ENCODE data around the gene MUC5B. TPM values are rescaled to one million over a fixed set of nuclear protein-coding genes. Genes with fewer than 3 reads are reported as not detected.
A peak's percentile ranks its signal among the peaks of the same experiment; 100 is the strongest.

Gene MUC5B
- total and polyA plus RNA-seq, 2 of the 13 experiments (the other 11 are each of a cell fraction or from before 2014, with no cell fraction given) = 0.01 TPM; not detected in 1

DNA sequence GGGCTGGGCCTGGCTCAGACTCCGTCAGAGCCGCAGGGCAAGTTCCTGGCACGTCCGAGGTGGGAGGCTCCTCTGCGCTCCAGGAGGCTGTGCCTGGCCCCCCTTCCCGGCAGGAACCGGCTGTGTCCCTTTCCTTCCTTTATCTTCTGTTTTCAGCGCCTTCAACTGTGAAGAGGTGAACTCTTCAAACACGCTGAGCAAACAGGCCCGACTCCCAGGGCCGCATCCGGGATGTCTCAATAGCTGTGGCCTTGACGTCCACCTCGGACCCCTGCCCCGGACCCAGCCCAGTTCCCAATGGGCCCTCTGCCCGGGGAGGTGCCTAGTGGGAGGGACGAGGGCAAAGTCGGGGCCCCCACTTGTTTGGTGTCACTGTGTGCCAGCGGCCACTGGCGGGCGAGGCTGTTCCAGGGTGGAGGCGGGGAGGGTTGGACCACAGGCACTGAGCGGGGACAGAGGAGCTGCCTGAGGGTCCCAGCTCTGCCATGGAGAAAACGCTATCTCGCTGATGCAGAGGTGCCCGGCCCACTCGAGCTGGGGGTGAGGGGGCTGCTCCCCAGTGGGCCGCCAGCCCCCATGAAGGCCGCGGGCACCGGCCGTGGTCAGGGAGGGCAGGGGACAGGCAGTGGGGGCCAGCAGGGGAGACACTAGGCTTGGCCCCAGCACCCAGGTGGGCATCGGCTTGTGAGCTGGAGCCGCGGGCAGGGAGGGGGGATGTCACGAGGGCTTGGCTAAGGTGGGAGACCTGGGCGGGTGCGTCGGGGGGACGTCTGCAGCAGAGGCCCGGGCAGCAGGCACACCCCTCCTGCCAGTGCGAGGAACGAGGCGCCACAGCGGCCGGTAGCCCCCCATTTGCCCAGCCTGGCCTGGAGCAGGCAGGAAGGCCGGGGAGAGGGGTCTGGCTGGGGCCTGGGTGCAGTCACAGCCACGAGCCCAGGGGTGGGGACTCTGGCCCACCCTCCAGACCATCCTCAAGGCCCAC lies 2.7 kb upstream of the MUC5B start (continued):
- TF ChIP-seq, protein P1, sequence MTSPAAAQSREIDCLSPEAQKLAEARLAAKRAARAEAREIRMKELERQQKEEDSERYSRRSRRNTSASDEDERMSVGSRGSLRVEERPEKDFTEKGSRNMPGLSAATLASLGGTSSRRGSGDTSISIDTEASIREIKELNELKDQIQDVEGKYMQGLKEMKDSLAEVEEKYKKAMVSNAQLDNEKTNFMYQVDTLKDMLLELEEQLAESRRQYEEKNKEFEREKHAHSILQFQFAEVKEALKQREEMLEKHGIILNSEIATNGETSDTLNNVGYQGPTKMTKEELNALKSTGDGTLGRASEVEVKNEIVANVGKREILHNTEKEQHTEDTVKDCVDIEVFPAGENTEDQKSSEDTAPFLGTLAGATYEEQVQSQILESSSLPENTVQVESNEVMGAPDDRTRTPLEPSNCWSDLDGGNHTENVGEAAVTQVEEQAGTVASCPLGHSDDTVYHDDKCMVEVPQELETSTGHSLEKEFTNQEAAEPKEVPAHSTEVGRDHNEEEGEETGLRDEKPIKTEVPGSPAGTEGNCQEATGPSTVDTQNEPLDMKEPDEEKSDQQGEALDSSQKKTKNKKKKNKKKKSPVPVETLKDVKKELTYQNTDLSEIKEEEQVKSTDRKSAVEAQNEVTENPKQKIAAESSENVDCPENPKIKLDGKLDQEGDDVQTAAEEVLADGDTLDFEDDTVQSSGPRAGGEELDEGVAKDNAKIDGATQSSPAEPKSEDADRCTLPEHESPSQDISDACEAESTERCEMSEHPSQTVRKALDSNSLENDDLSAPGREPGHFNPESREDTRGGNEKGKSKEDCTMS (CRISPR knock-in tag; conservative IDR thresholded peaks at IDR 0.05) = no peak
- TF ChIP-seq KLF16 (CRISPR knock-in tag; IDR thresholded peaks at IDR 0.05) (peak in 1 of 2 experiments; percentile 92; a peak in 2 of 4 replicates), ERF (CRISPR knock-in tag; IDR thresholded peaks at IDR 0.05) (peak; percentile 86), ZNF670 (CRISPR knock-in tag; IDR thresholded peaks at IDR 0.05; ENCODE audit: borderline replicate concordance) (peak; percentile 88), ATM (IDR thresholded peaks at IDR 0.05; ENCODE audit: borderline replicate concordance) (no peak), SNAPC2 (CRISPR knock-in tag; IDR thresholded peaks at IDR 0.05) (no peak), AGO2 (optimal IDR thresholded peaks at IDR 0.05; ENCODE audit: low read depth, low read length) (no peak), ZBTB21 (CRISPR knock-in tag; IDR thresholded peaks at IDR 0.05) (no peak), ADNP (CRISPR knock-in tag; IDR thresholded peaks at IDR 0.05) (no peak), ZNF260 (CRISPR knock-in tag; IDR thresholded peaks at IDR 0.05; ENCODE audit: borderline replicate concordance, low read depth) (no peak), ETV6 (CRISPR knock-in tag; conservative IDR thresholded peaks at IDR 0.05) (0 out of 2 replicates have a peak, but pooled peaks have one; percentile 34)
- TF ChIP-seq, protein P2, sequence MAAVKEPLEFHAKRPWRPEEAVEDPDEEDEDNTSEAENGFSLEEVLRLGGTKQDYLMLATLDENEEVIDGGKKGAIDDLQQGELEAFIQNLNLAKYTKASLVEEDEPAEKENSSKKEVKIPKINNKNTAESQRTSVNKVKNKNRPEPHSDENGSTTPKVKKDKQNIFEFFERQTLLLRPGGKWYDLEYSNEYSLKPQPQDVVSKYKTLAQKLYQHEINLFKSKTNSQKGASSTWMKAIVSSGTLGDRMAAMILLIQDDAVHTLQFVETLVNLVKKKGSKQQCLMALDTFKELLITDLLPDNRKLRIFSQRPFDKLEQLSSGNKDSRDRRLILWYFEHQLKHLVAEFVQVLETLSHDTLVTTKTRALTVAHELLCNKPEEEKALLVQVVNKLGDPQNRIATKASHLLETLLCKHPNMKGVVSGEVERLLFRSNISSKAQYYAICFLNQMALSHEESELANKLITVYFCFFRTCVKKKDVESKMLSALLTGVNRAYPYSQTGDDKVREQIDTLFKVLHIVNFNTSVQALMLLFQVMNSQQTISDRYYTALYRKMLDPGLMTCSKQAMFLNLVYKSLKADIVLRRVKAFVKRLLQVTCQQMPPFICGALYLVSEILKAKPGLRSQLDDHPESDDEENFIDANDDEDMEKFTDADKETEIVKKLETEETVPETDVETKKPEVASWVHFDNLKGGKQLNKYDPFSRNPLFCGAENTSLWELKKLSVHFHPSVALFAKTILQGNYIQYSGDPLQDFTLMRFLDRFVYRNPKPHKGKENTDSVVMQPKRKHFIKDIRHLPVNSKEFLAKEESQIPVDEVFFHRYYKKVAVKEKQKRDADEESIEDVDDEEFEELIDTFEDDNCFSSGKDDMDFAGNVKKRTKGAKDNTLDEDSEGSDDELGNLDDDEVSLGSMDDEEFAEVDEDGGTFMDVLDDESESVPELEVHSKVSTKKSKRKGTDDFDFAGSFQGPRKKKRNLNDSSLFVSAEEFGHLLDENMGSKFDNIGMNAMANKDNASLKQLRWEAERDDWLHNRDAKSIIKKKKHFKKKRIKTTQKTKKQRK (IDR thresholded peaks at IDR 0.05; ENCODE audit: low read length) = no peak
- TF ChIP-seq, protein P3, sequence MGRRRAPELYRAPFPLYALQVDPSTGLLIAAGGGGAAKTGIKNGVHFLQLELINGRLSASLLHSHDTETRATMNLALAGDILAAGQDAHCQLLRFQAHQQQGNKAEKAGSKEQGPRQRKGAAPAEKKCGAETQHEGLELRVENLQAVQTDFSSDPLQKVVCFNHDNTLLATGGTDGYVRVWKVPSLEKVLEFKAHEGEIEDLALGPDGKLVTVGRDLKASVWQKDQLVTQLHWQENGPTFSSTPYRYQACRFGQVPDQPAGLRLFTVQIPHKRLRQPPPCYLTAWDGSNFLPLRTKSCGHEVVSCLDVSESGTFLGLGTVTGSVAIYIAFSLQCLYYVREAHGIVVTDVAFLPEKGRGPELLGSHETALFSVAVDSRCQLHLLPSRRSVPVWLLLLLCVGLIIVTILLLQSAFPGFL (CRISPR knock-in tag; IDR thresholded peaks at IDR 0.05) = no peak
- TF ChIP-seq, protein P4, sequence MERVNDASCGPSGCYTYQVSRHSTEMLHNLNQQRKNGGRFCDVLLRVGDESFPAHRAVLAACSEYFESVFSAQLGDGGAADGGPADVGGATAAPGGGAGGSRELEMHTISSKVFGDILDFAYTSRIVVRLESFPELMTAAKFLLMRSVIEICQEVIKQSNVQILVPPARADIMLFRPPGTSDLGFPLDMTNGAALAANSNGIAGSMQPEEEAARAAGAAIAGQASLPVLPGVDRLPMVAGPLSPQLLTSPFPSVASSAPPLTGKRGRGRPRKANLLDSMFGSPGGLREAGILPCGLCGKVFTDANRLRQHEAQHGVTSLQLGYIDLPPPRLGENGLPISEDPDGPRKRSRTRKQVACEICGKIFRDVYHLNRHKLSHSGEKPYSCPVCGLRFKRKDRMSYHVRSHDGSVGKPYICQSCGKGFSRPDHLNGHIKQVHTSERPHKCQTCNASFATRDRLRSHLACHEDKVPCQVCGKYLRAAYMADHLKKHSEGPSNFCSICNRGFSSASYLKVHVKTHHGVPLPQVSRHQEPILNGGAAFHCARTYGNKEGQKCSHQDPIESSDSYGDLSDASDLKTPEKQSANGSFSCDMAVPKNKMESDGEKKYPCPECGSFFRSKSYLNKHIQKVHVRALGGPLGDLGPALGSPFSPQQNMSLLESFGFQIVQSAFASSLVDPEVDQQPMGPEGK (CRISPR knock-in tag; IDR thresholded peaks at IDR 0.05) = peak; percentile 96
- TF ChIP-seq, protein P5, sequence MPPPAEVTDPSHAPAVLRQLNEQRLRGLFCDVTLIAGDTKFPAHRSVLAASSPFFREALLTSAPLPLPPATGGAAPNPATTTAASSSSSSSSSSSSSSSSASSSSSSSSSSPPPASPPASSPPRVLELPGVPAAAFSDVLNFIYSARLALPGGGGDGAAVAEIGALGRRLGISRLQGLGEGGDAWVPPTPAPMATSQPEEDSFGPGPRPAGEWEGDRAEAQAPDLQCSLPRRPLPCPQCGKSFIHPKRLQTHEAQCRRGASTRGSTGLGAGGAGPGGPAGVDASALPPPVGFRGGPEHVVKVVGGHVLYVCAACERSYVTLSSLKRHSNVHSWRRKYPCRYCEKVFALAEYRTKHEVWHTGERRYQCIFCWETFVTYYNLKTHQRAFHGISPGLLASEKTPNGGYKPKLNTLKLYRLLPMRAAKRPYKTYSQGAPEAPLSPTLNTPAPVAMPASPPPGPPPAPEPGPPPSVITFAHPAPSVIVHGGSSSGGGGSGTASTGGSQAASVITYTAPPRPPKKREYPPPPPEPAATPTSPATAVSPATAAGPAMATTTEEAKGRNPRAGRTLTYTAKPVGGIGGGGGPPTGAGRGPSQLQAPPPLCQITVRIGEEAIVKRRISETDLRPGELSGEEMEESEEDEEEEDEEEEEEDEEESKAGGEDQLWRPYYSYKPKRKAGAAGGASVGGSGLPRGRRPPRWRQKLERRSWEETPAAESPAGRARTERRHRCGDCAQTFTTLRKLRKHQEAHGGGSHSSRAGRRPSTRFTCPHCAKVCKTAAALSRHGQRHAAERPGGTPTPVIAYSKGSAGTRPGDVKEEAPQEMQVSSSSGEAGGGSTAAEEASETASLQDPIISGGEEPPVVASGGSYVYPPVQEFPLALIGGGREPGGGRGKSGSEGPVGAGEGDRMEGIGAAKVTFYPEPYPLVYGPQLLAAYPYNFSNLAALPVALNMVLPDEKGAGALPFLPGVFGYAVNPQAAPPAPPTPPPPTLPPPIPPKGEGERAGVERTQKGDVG (CRISPR knock-in tag; IDR thresholded peaks at IDR 0.05; ENCODE audit: borderline replicate concordance) = no peak

Data from HepG2 (cell line).